HepG2 (cell line): Measurements from ENCODE around the gene RNF150. TPM values are rescaled to one million over a fixed set of nuclear protein-coding genes. Genes with fewer than 3 reads are reported as not detected.

ENCODE experiments used
- ATAC-seq: fragments of 200-7000 bp; cut with Tn5 transposase; 3 replicates; pipeline ENCODE4 v1.9.1; 2020; ENCODE audit warnings: mild to moderate bottlenecking, moderate library complexity
- BruUV-seq: library from RNA; stranded (reverse); fragments of 400-500 nt; replicated peaks from 2 replicates; lab custom pipeline; 2021; lab: Mats Ljungman, UMichigan
- CTCF ChIA-PET: fragments of 300-600 bp; formaldehyde crosslinking; extraction: SDS; loops from one replicate; lab custom pipeline; 2021; ENCODE audit warnings: low total read pairs, inconsistent platforms, low intra/inter-chr PET ratio; lab: Yijun Ruan, JAX
- POLR2A ChIA-PET: fragments of 350-600 bp; sonication (Branson Sonifier 250); formaldehyde crosslinking; loops from one replicate; lab custom pipeline; 2020; ENCODE audit warnings: antibody characterized with exemption, inconsistent platforms; lab: Yijun Ruan, JAX
- DNase-seq: peaks from one replicate; pipeline ENCODE4 v3.0.0-alpha.2; 2015; ENCODE audit warnings: low spot score
- FAIRE-seq: peaks from 3 replicates; lab custom pipeline; 2011; peaks lifted over from hg19 to GRCh38; lab: Jason Lieb, UNC
- H2AFZ ChIP-seq: one replicate; pipeline ENCODE4 v1.6.1; 2011; ENCODE audit warnings: low read length, inconsistent platforms
- H3K27ac ChIP-seq: fragments of 300-600 bp; 3 replicates; pipeline ENCODE4 v1.8.0; 2011; ENCODE audit warnings: mixed run types, mild to moderate bottlenecking, mixed read lengths, low read length, inconsistent platforms; ENCODE audit not compliant: insufficient read depth; ENCODE audit errors: extremely low read length
- H3K27me3 ChIP-seq, 2 experiments: fragments of 200-600 bp in 1 of 2; 2 replicates in 1 of 2; 3 replicates in 1 of 2; pipeline versions ENCODE4 v1.6.0 to v1.8.0; 2011; ENCODE audit warnings: low read length in 2 of 2, mild to moderate bottlenecking in 2 of 2, moderate library complexity in 2 of 2, inconsistent platforms in 1 of 2; ENCODE audit not compliant: insufficient read depth in 2 of 2, control insufficient read depth in 1 of 2
- H3K36me3 ChIP-seq, 2 experiments: fragments of 200-600 bp in 1 of 2; replicated peaks in 1 of 2; 2 replicates in 1 of 2; 3 replicates in 1 of 2; pipeline versions ENCODE4 v1.5.1 to v1.8.0; 2011; ENCODE audit warnings: low read length in 2 of 2, inconsistent platforms in 1 of 2; ENCODE audit not compliant: insufficient read depth in 2 of 2, control insufficient read depth in 1 of 2
- H3K4me1 ChIP-seq: 2 replicates; pipeline ENCODE4 v1.5.1; 2012; ENCODE audit warnings: low read length, inconsistent platforms; ENCODE audit not compliant: insufficient read depth
- H3K4me2 ChIP-seq: 2 replicates; pipeline ENCODE4 v1.6.0; 2011; ENCODE audit warnings: low read depth, low read length, inconsistent platforms
- H3K4me3 ChIP-seq, 3 experiments: fragments of 200-600 bp in 1 of 3; sonication (generic), shearing (Covaris generic) in 1 of 3; replicated peaks in 1 of 3; 2 replicates each; pipeline ENCODE4 v1.5.1; 2011 to 2016; ENCODE audit warnings: low read length in 3 of 3, inconsistent platforms in 2 of 3, low read depth in 2 of 3, mild to moderate bottlenecking in 2 of 3, control low read depth in 1 of 3, mixed read lengths in 1 of 3; ENCODE audit not compliant: insufficient read depth in 1 of 3
- H3K79me2 ChIP-seq: one replicate; pipeline ENCODE4 v1.6.1; 2011; ENCODE audit warnings: low read length, inconsistent platforms; ENCODE audit not compliant: insufficient read depth
- H3K9ac ChIP-seq: 2 replicates; pipeline ENCODE4 v1.6.0; 2011; ENCODE audit warnings: mild to moderate bottlenecking, low read depth, low read length, inconsistent platforms; ENCODE audit not compliant: insufficient read depth
- H3K9me3 ChIP-seq: 2 replicates; pipeline ENCODE4 v1.5.1; 2012; ENCODE audit warnings: mild to moderate bottlenecking, low read length
- H4K20me1 ChIP-seq: 2 replicates; pipeline ENCODE4 v1.6.0; 2011; ENCODE audit warnings: inconsistent platforms, mild to moderate bottlenecking, low read length, moderate library complexity; ENCODE audit not compliant: insufficient read depth
- KDM5B ChIP-seq: sonication (generic); formaldehyde crosslinking; IDR thresholded peaks from 2 replicates; pipeline ENCODE4 v1.4.0; 2020; ENCODE audit warnings: missing genetic modification reagents, mild to moderate bottlenecking, borderline replicate concordance
- MAZ ChIP-seq, 2 experiments: sonication (generic) in 1 of 2; formaldehyde crosslinking in 1 of 2; IDR thresholded peaks; 2 replicates each; pipeline versions ENCODE4 v1.5.0 to v1.6.1; 2012 to 2020; ENCODE audit warnings: low read depth in 2 of 2, mild to moderate bottlenecking in 2 of 2, borderline replicate concordance in 1 of 2, improper control_type of control experiment in 1 of 2, low read length in 1 of 2, missing genetic modification reagents in 1 of 2, moderate library complexity in 1 of 2
- NCOR1 ChIP-seq: fragments of 200-600 bp; sonication (generic); IDR thresholded peaks from 2 replicates; pipeline ENCODE4 v1.7.0; 2017; ENCODE audit warnings: antibody characterized with exemption, low read length, borderline replicate concordance
- PAX8 ChIP-seq: sonication (generic); formaldehyde crosslinking; IDR thresholded peaks from 2 replicates; pipeline ENCODE4 v1.8.0; 2022; ENCODE audit warnings: mild to moderate bottlenecking, missing genetic modification reagents, borderline replicate concordance
- ZKSCAN1 ChIP-seq: fragments of 150-350 bp; IDR thresholded peaks from 2 replicates; pipeline ENCODE4 v1.6.1; 2014; ENCODE audit warnings: low read length
- ZNF251 ChIP-seq: sonication (generic); formaldehyde crosslinking; IDR thresholded peaks from 2 replicates; pipeline ENCODE4 v1.9.0; 2021; ENCODE audit warnings: mild to moderate bottlenecking, missing genetic modification reagents
- ZNF264 ChIP-seq: sonication (generic); formaldehyde crosslinking; IDR thresholded peaks from 2 replicates; pipeline ENCODE4 v1.4.0; 2020; ENCODE audit warnings: missing genetic modification reagents
- ZNF790 ChIP-seq: sonication (generic); formaldehyde crosslinking; IDR thresholded peaks from 2 replicates; pipeline ENCODE4 v1.8.0; 2022; ENCODE audit warnings: missing genetic modification reagents, mild to moderate bottlenecking, borderline replicate concordance
- ZSCAN21 ChIP-seq: sonication (generic); formaldehyde crosslinking; IDR thresholded peaks from 2 replicates; pipeline ENCODE4 v1.8.0; 2022; ENCODE audit warnings: mild to moderate bottlenecking, missing genetic modification reagents, moderate library complexity, borderline replicate concordance
- in situ Hi-C: cut with HindIII; loops from 2 replicates; pipeline ENCODE4 v1.10.0; 2017; ENCODE audit warnings: low pct_unique_long_range_greater_than_20kb; ENCODE audit not compliant: extremely low pct_ligation_motif_present
- intact Hi-C: fragments of 100-400 bp; cut with micrococcal nuclease; formaldehyde crosslinking; loops from one replicate; pipeline ENCODE4 v1.10.0; 2022; ENCODE audit not compliant: unreplicated experiment
- polyA plus RNA-seq, 8 experiments: library from polyadenylated mRNA; depleted of rRNA in 3 of 8; stranded (reverse) in 7 of 8; unstranded in 1 of 8; fragments of >200 nt; fragmentation: Illumina TruSeq in 4 of 8; extraction: Trizol in 4 of 8; gene quantifications; 2 replicates each; pipeline versions ENCODE4 v1.2.1 to v1.2.3, GENCODE V29; 2011 to 2016; ENCODE audit warnings: low read depth in 4 of 8, missing spikeins in 1 of 8, mixed read lengths in 1 of 8; ENCODE audit not compliant: insufficient read depth in 1 of 8
- total RNA-seq, 5 experiments: library from RNA; depleted of rRNA; stranded (reverse); fragments of >200 nt; fragmentation: Illumina TruSeq; extraction: Trizol; gene quantifications; 2 replicates each; pipeline ENCODE4 v1.2.3, GENCODE V29; 2016; ENCODE audit warnings: low read depth in 1 of 5
- TF ChIP-seq, protein P1 (sequence below), 2 experiments: sonication (generic) in 1 of 2; formaldehyde crosslinking in 1 of 2; IDR thresholded peaks; 2 replicates each; pipeline versions ENCODE4 v1.4.0 to v1.6.1; 2016 to 2020; ENCODE audit warnings: borderline replicate concordance in 1 of 2, low read depth in 1 of 2, mild to moderate bottlenecking in 1 of 2, missing genetic modification reagents in 1 of 2

RNF150 gene
- total and polyA plus RNA-seq, 2 of the 13 experiments (the other 11 are each of a cell fraction or from before 2014, with no cell fraction given) = 0.02 to 0.03 TPM

DNA sequence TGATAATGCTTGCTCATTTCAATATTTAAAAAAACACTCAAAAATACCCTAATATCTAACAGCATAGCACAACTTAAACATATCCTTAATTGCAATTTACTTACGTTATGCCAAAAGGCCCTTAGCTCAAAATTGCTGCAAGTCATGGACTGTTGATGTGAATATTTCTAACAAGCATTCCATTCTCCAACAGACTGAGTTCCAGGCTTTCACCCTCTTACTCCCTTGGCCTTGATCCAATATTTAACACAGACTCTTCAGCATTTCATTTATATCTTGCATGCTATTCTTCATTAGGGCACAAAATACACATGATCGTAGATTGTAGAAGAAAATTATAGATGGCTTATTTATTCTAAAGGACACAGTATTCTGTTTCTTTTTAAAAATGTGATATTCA is 96.5 kb downstream of the RNF150 start (continued):
- TF ChIP-seq ZSCAN21 (CRISPR knock-in tag) = no peak
- TF ChIP-seq, all 625 proteins: peak for 0

DNA sequence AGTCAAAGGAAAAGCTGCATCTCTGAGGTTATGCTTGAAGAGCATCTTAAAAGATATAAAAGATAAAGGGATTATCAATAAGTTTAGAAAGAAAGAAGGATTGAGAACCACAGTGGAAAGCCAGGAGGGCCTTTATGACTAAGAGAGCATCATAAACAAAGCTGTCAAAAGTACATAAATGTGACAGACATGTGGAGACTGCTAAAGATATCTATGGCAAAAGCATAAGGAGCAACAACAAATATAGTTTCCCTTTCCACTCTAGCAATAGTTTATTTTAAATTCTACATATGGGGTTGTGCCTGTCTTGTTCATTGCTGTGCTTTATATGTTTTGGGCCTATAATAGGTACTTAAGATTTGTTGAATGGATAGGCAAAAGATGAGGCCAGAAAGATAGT is 97.3 kb downstream of the RNF150 start:
- in situ Hi-C loops = no loop called here
- Histone ChIP-seq H3K27me3 (no peaks in the 10 kb centered on the region), H3K4me3 (no peak overlapping the region)
- TF ChIP-seq PAX8 (CRISPR knock-in tag) (no peak), MAZ (IDR thresholded peaks at IDR 0.05; ENCODE audit: borderline replicate concordance, low read depth, low read length) (no peak), MAZ (CRISPR knock-in tag; IDR thresholded peaks at IDR 0.05; ENCODE audit: low read depth) (no peak), ZKSCAN1 (no peak), NCOR1 (no peak), ZNF251 (no peak), ZNF790 (no peak), ZNF264 (CRISPR knock-in tag) (no peak), KDM5B (no peak)
- TF ChIP-seq, protein P1, sequence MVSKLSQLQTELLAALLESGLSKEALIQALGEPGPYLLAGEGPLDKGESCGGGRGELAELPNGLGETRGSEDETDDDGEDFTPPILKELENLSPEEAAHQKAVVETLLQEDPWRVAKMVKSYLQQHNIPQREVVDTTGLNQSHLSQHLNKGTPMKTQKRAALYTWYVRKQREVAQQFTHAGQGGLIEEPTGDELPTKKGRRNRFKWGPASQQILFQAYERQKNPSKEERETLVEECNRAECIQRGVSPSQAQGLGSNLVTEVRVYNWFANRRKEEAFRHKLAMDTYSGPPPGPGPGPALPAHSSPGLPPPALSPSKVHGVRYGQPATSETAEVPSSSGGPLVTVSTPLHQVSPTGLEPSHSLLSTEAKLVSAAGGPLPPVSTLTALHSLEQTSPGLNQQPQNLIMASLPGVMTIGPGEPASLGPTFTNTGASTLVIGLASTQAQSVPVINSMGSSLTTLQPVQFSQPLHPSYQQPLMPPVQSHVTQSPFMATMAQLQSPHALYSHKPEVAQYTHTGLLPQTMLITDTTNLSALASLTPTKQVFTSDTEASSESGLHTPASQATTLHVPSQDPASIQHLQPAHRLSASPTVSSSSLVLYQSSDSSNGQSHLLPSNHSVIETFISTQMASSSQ (IDR thresholded peaks at IDR 0.05; ENCODE audit: low read depth) = no peak
- TF ChIP-seq, protein P1 (CRISPR knock-in tag; IDR thresholded peaks at IDR 0.05; ENCODE audit: borderline replicate concordance) = no peak
- TF ChIP-seq, all 625 proteins: peak for 0
- Histone ChIP-seq H4K20me1 (no peaks in the 10 kb centered on the region), H3K9me3 (no peaks in the 10 kb centered on the region), H2AFZ (no peak overlapping the region), H3K27ac (no peak overlapping the region), H3K4me1 (no peaks in the 10 kb centered on the region), H3K79me2 (no peaks in the 10 kb centered on the region), H3K36me3 (no peaks in the 10 kb centered on the region), H3K4me2 (no peak overlapping the region), H3K9ac (no peak overlapping the region)
- intact Hi-C loops = no loop called here
- no peak for FAIRE-seq
- POLR2A ChIA-PET = no interaction called here
- BruUV-seq = no TSS peak
- no peak for DNase-seq
- CTCF ChIA-PET = no interaction called here
- ATAC-seq = no peak
